Astrocyte of the cerebellum (primary cell): ENCODE measurements around the gene LUC7L.
A peak's percentile ranks its signal among the peaks of the same experiment; 100 is the strongest.
"Not testable (repeated sequence)": the region's sequence is repeated elsewhere in the genome, so short reads cannot be mapped to it uniquely, and the experiment has no call there.

Experiments used
- DNase-seq: peaks from one replicate; pipeline ENCODE4 v3.0.0-alpha.2; 2011; ENCODE audit warnings: low read depth
- H3K4me3 ChIP-seq: 2 replicates; pipeline ENCODE4 v1.5.1; 2011; ENCODE audit warnings: mild to moderate bottlenecking, low read depth, low read length, moderate library complexity
- CTCF ChIP-seq: IDR thresholded peaks from 2 replicates; pipeline ENCODE4 v1.5.1; 2012; ENCODE audit warnings: low read length, low read depth, moderate library complexity, mild to moderate bottlenecking; ENCODE audit errors: missing control alignments
- in situ Hi-C: cut with HindIII; loops from 2 replicates; pipeline ENCODE4 v1.10.0; 2017; ENCODE audit warnings: low sequenced_read_pairs

LUC7L gene

GRCh38 chr16:243348-243747 is 14.1 kb upstream of the LUC7L start:
- no peak for TF ChIP-seq CTCF
- no peak for DNase-seq
- in situ Hi-C loops, result no loop called here
- no peak overlapping the region for H3K4me3 ChIP-seq

- no peak for TF ChIP-seq CTCF
- no peak overlapping the region for H3K4me3 ChIP-seq
- DNase-seq, result no peak
- in situ Hi-C loops, result no loop called here
Measured at GRCh38 chr16:242281-242680, 13.0 kb upstream of the LUC7L start.

- TF ChIP-seq CTCF, result no peak
- no peak for DNase-seq
- no peak overlapping the region for H3K4me3 ChIP-seq
- in situ Hi-C loops, result no loop called here
Measured at GRCh38 chr16:240559-240958, 11.3 kb upstream of the LUC7L start.

GRCh38 chr16:239948-240277 is 10.7 kb upstream of the LUC7L start:
- H3K4me3 ChIP-seq, result no peak overlapping the region
- in situ Hi-C loops, result no loop called here
- no peak for TF ChIP-seq CTCF
- DNase-seq, result no peak

- H3K4me3 ChIP-seq, result peak within 1 kb of the TSS; percentile 77
- peak; percentile 49 for TF ChIP-seq CTCF
- in situ Hi-C loops, result no loop called here
- DNase-seq, result peak; percentile 58
Measured at GRCh38 chr16:234468-235305, 5.4 kb upstream of the LUC7L start, which contains the start of gene FAM234A. Gene FAM234A (plus strand): TSS chr16:234821. CDS start chr16:254414, 19,593 bp downstream.

- H3K4me3 ChIP-seq, result no peak overlapping the region
- no peak for TF ChIP-seq CTCF
- DNase-seq, result no peak
- in situ Hi-C loops, result no loop called here
Measured at GRCh38 chr16:230949-231348, 1.7 kb upstream of the LUC7L start.

- in situ Hi-C loops, DNase-seq, H3K4me3 ChIP-seq: not testable (repeated sequence)
Measured at GRCh38 chr16:230351-230750, 1.1 kb upstream of the LUC7L start.
